Measurements from ENCODE around the gene SEPTIN5. TPM values are rescaled to one million over a fixed set of nuclear protein-coding genes. Genes with fewer than 3 reads are reported as not detected.

SEPTIN5 gene
- 11.6 and 13.1 TPM in 2 replicates for total RNA-seq

DNA sequence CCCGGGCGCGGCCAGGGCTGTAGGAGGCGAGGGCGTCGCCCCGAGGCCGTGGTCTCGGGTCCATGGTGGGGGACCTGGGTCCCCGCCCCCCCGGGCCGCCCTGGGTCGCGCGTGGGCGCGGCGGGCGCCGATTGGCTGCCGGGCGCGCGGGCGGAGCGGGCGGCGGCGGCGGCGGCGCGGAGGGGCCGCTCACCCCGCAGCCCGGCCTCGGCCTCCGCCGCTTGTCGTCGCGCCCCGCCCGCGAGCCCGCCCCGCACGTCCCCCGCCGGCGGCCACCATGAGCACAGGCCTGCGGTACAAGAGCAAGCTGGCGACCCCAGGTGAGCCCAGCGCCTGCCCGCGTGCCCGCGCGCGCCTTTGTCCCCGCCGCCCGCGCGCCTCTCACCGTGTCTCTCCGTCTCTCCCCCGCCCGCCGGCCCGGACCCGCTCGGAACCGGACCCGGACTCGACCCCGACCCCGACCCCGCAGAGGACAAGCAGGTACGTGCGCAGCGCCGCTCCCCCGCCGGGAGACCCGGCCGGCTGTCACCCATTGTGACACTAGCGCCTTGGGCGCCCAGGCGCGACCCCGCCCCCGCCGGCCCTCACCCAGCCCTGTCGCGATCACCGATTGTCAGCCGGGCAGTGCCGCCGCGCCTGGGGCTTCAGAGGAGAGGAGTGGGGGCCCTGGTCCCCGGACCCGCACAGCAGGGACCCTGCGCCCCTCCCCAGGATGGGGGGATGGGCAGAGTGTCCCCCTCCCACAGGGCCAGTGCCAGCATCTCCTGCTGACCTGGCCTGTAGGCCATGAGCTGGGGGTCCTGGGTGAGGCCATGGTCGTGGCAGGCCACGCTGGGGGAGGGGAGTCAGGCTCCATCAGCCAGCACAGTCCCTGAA lies at the start of gene SEPTIN5:
Gene SEPTIN5, plus strand, starts transcription at position 192 of the 876 bp plus-strand sequence. Its CDS starts 86 bp downstream, at position 278.

DNA sequence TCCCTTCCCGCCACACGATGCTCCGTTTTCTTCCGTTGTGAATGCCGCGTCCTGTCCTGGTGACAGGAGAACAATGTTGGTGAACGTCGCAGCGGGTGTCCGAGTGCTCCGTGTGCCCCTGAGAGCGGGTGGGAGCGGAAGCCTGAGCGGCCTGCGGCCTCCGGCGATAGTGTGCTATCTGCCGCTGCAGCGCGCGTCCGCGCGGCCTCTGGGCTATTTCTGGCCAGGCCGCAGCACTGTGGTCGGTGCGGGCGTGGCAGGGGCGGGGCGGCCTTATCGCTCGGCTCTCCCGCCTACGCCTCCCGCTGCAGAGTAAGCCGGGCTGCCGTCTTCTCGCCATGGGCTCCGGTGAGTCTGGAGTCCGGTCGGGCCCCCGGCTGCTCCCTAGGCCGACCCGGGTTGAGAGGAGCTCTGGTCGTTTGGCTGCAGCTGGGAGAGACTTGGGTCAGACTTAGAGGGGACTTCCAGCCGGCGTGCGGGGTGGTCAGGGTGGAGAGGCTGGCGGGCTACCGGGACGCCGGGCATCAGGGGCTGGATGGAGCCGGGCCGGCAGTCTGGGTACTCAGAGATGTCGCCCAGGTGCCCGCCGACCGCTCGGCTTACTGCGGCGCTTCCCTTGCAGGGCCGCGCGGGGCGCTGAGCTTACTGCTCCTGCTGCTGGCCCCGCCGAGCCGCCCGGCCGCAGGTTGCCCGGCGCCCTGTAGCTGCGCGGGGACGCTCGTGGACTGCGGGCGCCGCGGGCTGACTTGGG lies 9.1 kb downstream of the SEPTIN5 start, which contains the start of gene GP1BB:
Gene GP1BB, plus strand, starts transcription at position 308 of the 751 bp plus-strand sequence. Its CDS starts 31 bp downstream, at position 339.

DNA sequence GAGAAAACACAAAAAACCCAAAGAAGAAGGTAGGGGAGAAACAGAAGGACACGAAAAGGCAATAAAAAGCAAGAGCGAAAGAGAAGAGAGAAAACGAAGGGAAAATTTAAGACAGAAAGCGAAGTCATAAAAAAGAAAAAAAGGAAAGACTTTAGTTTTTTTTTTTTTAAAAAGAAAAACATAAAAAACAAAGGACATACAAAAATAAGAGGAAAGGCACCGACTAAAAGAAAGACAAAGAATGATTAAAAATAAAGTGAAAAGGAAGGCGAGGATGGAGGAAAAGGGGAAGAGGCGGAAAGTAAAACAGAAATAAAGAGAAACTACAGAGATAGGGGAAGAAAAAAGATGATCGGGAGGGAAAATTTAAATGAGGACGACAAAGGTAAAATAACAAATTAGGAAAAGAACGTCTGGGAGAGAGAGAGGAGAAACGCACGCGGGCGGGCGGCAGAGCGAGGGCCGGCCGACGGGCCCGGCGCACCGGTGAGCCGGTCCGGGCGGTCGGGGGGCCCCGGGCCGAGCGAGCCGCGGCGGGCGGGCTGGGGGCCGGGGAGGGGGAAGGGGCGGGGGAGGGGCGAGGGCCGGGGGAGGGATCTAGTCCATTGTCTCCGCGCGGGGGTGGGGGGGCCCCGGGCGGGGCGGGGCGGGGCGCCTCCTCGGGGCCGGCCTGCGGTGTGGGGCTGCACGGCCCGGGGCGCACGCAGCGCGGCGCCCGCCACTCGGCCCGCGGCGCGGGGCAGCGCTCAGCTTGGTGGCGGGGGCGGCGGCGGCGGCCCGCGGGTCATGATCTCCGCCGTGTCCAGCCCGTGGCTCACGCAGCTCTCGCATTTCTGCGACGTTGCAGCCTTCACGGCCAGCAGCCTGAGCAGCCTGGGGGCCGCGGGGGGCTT lies 46.0 kb downstream of the SEPTIN5 start, which contains the start of gene TBX1:
Gene TBX1, plus strand, starts transcription at position 721 of the 893 bp plus-strand sequence. Its CDS starts 66 bp downstream, at position 787.

Other genes with a start within 250 kb of the SEPTIN5 start
- 112 and 121 TPM in 2 replicates for gene UFD1, start 235.3 kb upstream of the SEPTIN5 start, total RNA-seq
- 32.7 and 44.6 TPM in 2 replicates for gene CDC45, start 234.6 kb upstream of the SEPTIN5 start, total RNA-seq
- 271 and 542 TPM in 2 replicates for gene CLDN5, start 190.1 kb upstream of the SEPTIN5 start, total RNA-seq
- 0.43 and 1.3 TPM in 2 replicates for gene GP1BB, start 9.0 kb downstream of the SEPTIN5 start, total RNA-seq
- 1.9 and 17.7 TPM in 2 replicates for gene TBX1, start 46.3 kb downstream of the SEPTIN5 start, total RNA-seq
- gene GNB1L, start 140.4 kb downstream of the SEPTIN5 start, total RNA-seq = 5.5 and 8.6 TPM in 2 replicates
- gene RTL10, start 140.4 kb downstream of the SEPTIN5 start, total RNA-seq = 21.8 and 31.1 TPM in 2 replicates
- 122 and 155 TPM in 2 replicates for gene COMT, start 227.3 kb downstream of the SEPTIN5 start, total RNA-seq
- gene TXNRD2, start 227.3 kb downstream of the SEPTIN5 start, total RNA-seq = 44.1 and 67.6 TPM in 2 replicates